SIG-M5 treated with dmso at 0.1 percent for 504 hours (cell line): Measurements from ENCODE around the gene PEAR1.

ENCODE experiments used
- DNase-seq: peaks from one replicate; lab custom pipeline; 2025; ENCODE audit not compliant: unreplicated experiment; lab: John Stamatoyannopoulos, UW

PEAR1 gene

GRCh38 chr1:156859523-156860112 lies 33.9 kb upstream of the PEAR1 start:
- DNase-seq: no peak

DNA sequence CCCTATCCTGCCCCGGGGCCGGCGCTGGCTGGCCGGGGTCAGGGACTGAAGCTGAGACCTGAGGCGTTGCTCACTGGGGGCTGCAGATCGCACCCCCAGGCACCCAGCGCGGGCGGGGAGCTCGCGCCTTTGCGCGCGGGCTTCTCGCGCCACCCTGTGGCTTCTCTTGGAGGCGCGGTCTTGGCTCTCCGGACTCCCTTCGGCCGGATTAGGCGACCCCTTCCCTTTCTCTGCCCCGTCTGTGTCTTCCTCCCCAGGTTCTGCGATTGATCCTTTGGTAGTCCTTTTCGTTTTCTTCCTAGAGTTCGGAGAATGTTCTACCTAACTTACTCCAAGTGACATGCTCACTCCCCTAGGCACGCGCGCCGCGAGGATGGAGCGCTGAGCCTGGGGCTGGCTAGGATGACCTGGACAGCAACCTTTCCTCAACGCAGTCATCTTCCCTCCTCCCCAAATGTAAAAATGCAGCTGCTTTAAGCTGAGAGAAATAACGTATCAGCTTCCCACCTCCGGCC lies 33.3 kb upstream of the PEAR1 start:
- DNase-seq: no peak

DNA sequence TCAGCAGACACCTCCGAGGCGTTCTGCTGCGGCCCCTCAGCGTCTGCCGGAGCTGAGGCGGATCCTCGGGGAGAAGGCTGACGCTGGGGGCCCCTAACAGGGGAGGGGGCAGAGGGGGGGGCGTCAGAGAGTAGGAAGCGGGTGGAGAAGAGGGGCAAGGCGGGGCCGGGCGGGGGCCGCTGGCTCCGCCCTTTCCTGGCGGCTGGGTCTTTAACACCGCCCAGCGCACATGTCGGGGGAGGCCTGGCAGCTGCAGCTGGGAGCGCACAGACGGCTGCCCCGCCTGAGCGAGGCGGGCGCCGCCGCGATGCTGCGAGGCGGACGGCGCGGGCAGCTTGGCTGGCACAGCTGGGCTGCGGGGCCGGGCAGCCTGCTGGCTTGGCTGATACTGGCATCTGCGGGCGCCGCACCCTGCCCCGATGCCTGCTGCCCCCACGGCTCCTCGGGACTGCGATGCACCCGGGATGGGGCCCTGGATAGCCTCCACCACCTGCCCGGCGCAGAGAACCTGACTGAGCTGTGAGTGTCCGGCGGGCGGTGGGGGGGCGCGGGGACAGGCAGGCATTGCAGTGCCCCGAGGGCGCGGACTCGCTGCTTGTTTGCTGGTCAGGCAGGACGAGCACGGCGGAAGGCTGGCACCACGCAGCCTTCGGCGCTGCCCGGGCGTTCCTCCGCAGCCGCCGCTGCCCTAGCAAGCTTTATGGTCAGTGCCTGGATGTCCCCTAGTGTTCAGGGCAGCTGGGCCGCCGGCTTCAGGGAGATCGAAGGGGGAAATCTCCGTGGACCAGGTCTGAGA lies 32.7 kb upstream of the PEAR1 start, which contains the start of gene NTRK1:
TSS of gene NTRK1 (plus strand) at position 238 of the 796 bp plus-strand sequence. CDS start at position 308, 70 bp downstream.
- no peak for DNase-seq

DNA sequence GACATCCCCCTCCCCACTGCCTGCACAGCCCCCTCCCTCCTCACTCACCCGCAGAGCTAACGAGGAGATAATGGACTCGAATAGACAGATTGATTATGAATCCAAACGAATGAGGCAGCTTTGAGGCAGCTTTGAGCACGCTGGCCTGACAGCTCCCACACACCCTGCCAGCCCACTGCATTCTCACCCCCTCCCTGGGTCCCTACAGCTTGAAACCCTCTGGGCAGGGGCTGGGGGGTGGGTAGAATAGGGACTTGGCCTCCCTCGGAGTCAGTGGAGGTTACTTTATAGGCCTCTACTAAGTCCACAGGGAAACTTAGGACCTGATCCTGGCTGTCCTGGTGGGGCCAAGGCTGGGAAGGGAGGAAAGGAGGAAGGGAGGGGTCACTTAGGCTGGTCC lies 30.9 kb upstream of the PEAR1 start:
- DNase-seq: no peak

- DNase-seq: no peak
Observed at GRCh38 chr1:156862997-156863599, 30.4 kb upstream of the PEAR1 start.

GRCh38 chr1:156863631-156864030 lies 29.9 kb upstream of the PEAR1 start:
- DNase-seq: no peak

DNA sequence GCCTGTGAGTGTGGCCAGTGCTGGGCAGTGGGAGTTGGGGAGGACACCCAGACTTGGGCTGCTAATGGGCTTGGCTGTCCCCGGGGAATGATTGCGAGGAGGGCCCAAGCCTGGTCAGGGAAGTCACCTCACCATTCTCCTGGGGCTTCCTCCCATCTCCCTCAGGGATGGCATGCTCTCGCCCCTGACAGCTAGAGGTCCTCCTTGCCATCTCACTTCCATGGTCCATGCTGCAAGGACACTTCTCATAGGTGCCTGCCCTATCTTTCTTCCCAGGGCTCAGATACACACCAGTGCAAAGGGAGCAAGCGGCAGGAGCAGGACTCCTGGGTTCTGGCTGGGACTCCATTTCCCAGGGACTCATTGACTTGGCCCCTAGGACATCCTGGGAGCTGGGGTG lies 28.7 kb upstream of the PEAR1 start:
- no peak for DNase-seq

DNA sequence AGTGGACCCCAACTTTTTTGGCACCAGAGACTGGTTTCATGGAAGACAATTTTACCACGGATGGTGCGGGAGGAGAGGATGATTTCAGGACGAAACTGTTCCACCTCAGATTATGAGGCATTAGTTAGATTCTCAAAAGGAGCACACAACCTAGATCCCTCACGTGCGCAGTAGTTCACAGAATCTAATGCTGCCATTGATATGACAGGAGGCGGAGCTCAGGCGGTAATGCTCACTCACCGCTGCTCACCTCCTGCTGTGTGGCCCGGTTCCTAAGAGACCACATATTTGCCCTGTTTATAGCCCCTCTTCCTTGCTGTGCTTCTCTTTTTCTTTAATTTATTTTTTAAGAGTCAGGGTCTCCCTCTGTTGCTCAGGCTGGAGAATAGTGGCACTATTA lies 28.3 kb upstream of the PEAR1 start:
- no peak for DNase-seq

DNA sequence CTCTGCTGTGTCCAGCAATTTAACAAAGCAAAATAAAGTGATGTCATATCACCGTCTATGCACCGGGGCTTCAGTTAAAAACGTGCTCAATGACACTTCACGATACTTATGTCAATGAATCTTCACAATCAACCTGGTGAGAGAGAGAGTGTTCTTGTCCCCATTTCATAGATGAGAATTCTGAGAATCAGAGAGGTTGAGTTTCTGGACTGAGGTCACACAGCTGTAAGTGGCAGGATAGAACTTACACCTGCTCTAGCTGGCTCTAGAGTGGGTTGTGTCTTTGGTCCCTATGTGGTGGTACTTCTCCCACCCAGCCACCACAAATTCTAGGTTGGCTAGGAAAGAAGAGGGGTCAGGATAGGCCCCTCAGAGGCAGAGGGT lies 27.7 kb upstream of the PEAR1 start:
- DNase-seq: no peak

DNA sequence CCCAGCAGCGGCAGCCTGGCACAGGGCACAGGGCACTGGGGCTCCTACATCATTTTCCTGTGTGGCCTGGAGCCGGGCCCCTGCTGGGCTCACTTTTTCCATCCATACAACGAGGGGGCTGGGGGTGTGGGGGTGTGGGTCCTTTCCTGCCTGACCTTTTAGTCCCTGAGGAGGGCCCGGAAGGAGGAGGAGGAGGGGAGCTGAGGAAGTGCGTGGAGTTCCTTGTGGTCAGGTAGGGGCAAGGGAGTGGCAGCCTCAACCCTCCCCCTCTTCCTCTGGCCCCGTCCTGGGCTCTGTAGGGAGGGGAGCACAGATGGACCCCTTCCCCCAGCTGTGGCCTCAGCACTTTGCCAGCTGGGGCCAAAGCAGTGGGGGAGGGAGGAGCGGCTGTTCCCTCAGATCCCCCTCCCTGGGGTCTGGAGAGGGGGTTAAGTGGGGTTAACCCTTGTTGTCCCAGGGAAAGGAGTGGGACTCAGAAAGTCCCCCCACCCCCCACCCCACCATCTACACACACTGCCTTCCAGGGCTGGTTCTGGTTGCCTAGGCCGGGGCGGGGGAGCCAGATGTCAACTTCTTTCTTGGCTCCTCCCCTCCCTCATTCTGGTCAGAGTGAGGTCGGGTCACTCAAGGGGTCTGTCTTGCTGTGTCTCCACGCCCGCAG lies 27.1 kb upstream of the PEAR1 start:
- no peak for DNase-seq

DNA sequence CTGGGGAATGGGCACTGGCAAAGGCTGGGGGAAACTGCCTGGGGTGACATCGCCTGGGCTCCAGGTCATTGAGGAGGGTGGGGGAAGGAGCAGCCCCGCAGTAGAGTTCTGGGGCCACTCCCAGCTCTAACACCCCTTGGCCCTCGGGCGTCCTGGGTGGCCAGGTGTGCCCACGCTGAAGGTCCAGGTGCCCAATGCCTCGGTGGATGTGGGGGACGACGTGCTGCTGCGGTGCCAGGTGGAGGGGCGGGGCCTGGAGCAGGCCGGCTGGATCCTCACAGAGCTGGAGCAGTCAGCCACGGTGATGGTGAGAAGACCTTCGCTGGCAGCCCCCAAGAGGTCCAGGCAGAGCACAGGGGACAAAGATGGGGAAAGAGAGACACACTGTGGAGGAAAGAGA lies 25.2 kb upstream of the PEAR1 start:
- no peak for DNase-seq

- no peak for DNase-seq
Observed at GRCh38 chr1:156869455-156869854, 24.1 kb upstream of the PEAR1 start.

GRCh38 chr1:156873659-156874058 lies 19.9 kb upstream of the PEAR1 start:
- DNase-seq: no peak

GRCh38 chr1:156874142-156874541 lies 19.4 kb upstream of the PEAR1 start:
- DNase-seq: no peak

- DNase-seq: no peak
Observed at GRCh38 chr1:156874572-156875340, 18.8 kb upstream of the PEAR1 start.

GRCh38 chr1:156875341-156875615 lies 18.2 kb upstream of the PEAR1 start:
- DNase-seq: no peak

- no peak for DNase-seq
Observed at GRCh38 chr1:156876281-156876680, 17.2 kb upstream of the PEAR1 start.

GRCh38 chr1:156877433-156878170 lies 15.9 kb upstream of the PEAR1 start:
- no peak for DNase-seq

- no peak for DNase-seq
Observed at GRCh38 chr1:156879876-156880275, 13.6 kb upstream of the PEAR1 start.

DNA sequence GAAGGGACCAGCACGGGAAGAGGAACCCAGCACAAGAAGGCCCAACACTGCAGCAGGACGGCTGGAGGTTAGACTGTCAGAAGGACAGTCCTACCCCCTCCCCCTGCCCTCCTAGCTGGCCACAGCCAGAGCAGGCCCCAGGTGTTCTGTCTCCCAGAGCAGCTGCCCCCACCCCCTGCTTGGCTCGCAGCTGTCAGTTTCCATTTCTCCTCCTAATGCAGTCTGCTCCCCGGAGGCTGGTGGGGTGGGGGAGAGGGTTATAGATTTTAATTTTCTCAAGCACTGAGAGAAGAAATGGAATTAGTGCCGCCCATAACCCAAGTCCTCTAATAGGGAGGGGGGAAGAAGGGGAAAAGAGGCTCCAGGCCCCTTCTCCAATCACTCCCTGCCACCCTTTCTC lies 13.0 kb upstream of the PEAR1 start:
- no peak for DNase-seq
